ENCODE data around the gene USP46.

The USP46 gene

DNA sequence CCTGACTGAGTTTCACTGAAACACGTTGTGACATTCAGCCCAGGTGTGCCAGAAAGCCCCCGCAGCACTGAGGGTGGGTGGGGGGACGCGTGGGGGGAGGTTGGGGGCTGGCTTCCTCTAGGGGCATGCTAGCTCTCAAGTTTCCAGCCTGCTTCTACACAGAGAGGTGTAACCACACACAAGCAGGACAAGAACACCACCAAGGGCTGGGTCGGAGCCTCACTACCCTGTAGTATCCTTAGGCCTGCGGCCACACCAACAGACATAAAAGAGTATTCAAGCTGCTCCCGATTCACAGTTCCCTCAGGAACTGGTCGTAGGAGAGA, 1.8 kb downstream of the USP46 start:
- no peak for DNase-seq (ENCODE audit: low spot score)

DNA sequence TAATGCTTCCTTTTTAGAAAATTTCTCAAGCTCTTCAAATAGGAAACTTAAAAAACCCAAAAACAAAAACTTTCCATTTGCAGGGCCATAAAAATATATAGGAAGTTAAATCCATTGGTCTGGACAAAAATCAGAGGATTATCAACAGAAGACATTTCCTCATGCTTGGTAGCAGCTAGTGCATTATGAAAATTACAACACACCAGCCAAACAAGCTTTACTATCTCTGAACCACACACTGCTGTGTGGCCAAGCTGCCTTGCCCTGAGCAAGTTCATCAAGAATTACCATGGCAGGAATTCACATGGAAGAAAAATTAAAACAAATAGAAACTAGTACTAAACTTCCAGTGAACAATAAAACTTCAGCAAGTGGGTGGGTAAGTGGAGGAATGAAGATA, 3.6 kb downstream of the USP46 start:
- DNase-seq (ENCODE audit: low spot score) = no peak

DNA sequence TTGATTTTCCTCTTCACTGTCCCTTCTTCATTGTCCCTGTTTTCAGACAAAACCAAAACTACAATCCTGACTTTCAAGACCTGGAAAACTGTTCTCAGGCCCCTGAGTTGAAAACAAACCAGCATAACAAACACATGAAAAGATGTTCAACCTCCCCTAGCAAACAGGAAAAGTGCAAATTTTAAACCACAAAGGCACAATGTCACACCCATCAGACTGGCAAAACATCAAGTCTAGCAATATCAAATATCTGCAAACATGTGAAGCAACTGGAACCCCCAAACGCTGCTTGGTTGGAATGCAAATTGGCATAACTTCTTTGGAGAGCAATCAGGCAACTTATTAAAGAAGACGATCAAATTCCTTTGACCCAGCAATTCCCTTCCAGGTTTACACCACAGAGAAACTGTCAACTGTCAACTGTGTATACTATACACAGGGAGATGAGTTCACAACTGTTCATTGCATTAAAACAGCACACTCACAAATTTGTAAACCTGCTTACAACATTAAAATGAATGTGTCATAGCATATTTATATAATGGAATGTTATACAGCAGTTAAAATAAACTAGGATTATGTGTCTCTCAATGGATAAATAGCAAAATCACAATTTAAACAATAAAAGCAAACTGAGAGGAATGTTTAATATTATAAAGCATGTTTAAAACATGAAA, 7.0 kb downstream of the USP46 start:
- no peak for DNase-seq (ENCODE audit: low spot score)

DNA sequence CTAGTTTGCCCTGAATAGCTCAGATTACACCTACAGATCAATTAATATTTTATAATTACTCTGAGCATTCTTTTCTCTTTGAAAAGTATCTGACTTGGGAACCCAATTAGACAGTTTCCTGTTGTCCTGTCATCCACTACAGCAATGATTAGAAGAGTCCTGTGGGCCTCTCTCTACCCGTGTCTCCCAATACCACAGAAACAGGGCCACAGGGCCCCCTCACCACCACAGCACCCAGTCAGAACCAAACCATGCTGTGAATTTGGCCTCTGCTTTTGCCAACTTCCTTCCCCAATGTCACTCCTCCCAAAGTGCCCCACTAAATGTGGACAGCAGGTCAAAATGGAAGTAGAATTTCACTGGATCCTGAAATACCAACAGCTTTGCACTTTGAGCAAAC, 10.3 kb downstream of the USP46 start:
- no peak for DNase-seq (ENCODE audit: low spot score)

DNA sequence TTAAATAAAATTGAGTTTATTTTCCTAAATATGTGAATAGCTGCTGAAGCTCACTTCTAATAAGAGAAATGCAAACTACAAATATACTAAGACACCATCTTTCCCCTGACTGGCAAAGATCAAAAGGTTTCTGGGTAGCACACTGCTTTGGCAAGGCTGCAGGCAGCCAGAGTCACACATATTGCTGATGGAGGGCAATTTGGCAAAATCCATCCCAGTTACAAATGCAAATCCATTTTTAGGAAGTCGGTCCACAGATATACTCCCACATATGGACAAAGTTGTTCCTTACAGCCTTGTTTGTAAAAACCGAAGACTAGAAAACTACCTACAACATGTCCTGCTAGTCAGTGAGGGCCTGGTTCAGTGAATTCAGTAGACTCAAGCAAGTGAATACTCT, 12.4 kb downstream of the USP46 start:
- no peak for DNase-seq (ENCODE audit: low spot score)

DNA sequence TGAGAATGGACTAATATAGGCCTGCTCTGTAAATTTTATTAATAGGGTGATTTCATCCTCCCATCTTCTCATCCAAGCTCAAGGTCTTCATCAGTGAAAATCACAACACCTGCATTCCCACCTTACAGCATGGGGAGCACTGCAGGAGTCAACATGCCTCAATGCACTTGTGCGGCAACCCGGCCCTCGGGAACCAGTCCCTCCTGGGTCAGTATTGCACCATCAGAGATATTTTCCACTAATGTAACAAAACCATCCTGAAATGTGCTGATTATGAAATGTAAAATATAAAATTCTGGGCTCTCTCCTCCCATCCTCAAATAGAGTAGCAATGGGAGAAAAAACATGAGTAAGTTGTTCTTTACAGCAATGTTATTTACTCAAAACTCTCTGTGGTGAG, 13.0 kb downstream of the USP46 start:
- DNase-seq (ENCODE audit: low spot score) = no peak

DNA sequence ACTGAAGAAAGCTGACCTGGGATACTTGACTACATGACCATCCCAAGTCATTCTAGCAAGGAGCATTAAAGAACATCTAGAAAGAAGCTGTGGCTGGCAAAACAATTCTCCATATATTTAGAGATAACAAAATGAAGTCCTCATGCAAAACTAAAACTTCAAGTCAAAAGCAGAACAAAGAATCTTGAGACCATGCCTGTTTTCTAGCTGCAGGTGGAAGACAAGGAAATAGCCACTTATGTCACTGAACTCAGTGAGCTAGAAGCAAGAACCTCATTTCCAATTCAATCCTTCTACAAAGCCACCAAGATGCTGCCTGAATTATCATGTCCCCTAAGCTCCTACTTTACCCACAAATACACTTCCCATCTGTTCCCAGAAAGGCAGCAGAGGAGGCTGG, 13.8 kb downstream of the USP46 start:
- no peak for DNase-seq (ENCODE audit: low spot score)

DNA sequence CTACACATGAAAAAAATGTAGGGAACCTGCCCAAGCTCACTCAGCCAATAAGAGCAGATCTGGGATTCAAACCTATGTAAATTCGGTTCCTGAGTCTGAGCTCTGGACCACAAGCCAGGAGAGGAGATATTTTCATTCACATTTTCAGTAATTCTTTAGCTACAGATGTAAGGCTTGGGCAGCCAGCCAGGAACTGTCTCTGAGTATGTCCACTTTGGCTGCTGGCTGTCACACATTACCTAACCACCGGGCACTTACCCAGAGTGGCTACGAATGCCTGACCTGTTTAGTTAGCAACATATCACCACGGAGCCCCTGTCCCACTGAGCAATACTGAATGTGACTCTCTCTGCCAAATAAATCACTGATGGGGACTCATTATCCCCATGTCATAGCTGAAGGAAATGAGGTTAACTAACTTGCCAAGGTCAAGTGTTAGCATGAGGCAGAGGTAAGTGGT, 15.3 kb downstream of the USP46 start:
- DNase-seq (ENCODE audit: low spot score) = no peak

DNA sequence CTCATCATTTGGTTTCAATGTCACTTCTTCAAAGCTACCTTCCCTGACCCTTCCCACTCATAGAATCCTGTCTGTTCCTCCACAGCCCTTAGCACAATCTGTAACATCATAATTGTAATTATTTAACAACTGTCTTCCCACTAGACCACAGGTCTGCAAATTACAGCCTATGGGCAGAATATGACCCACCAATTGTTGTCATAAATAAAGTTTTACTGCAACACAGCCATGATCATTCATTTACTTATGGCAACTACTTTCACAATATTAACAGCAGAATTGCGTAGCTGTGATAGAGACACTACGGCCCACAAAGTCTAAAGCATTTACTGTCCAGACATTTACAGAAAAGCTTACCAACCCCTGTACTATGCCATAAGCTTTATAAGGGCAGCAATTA, 15.9 kb downstream of the USP46 start:
- DNase-seq (ENCODE audit: low spot score) = no peak

DNA sequence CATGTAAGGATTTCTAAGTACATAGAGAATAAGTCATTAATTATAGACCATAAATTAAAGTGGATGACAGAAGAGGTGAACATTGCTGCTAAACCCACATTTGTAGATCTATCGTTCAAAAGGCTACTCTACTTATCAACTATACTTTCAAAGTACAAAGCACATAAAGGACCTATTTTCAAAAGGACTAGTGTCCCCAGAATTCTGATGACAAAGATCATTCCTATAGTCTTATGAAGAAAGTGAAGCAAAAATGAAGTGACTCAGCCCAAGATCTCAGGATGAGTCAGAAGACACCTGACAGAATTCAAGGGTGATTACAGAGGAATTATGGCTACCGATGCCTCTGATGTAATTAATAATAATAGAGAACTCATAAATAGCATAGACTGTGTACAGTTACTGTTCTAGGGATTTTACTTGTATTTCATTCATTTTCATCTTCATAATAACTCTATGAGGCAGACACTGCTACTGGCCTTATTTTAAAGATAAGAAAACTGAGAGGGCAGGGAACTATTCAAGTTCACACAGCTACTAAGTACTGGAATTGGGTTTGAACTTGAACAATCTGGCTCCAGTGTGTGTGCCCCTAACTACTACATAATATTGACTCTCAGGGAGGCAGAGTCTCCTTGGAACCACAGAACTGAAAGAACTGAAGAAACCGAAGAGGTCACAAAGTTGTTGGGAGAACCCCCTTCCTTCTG, 17.1 kb downstream of the USP46 start:
- DNase-seq (ENCODE audit: low spot score) = no peak

DNA sequence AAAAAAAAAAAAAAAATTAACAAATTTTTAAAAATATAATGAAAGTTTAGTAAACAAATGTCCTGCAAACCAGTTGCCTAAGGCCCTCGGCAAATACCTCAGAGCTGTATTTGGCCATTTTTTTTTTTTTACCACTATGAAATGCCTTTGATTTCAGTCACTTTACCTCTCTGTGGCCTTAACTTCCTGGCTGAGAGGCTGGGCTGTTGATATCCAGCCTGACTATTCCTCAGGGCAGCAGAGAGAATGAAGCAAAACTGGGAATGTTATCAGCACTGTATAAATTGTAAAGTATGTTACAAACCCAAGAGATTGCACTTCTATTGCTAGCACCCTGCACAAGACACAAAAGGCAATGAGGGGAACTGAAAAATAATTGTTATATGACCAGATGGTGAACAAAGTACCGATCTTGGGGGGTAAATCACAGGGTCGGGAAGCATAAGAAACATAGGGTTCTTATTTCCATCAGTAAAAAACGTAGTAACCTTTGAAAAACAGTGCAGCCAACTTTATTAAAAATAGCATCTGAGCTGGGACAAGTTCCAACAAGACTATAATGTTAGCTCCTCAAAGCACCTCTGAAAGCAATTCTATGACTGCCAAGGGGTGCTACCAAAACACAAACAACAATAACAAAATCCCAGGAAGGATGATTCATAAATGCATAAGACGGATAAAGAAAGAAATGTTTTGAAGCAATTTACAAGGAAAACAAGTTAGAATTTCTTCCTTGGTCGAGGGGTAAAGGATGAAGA, 18.1 kb downstream of the USP46 start:
- DNase-seq (ENCODE audit: low spot score) = peak; percentile 27

DNA sequence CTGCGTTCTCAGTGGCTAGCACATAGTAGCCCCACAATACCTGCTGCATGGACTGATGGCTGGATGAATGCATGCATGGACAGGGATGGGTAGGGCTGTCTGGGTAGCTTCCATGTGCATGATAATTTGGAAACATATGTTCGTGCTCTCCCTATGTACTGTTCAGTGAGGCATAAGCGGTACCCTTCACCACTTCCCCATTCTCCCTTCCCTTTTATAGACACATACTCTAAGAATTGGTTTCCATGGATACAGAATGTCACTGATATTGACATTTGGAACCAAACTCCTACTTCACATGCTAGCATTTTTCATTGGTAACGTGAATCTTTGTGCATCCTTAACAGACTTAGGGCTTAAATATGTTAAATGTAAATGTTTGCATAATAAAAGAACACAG, 20.4 kb downstream of the USP46 start:
- no peak for DNase-seq (ENCODE audit: low spot score)

DNA sequence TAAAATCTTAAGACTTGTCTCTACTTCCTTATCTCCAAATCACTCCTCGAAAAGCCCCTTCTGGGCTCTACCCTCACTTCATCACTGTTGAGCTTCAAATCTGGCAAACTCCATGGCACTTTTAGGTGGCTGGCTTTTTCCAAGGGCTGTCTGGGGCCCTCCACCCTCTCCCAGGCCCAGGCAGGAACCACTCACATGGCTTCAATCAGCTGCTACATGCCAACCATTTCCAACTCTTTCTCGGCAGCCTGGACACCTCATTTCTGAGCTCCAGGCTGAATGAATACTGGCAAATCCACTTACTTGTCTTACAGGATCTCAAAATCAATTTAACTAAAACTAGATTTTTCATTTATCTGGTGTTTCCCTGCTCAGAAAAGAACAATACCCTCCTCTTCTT, 22.0 kb downstream of the USP46 start:
- no peak for DNase-seq (ENCODE audit: low spot score)

DNA sequence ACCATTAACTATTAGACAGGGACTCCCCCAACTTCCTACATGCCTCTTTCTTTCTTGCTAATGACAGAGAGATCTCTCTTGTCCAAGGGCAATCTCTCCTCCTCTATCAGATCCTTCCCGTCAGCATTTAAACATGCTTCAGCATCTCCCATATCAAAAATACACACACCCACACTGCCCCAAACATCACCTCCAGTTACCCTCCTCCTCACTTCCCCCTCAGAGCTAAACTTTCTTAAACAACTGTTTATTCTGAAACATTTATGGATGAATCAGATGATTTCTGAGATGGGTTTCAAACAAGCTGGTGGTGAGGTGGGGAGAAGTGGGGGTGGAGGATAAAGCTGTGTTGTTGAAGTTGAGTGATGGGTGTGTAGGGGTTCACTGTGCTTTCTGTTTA, 23.5 kb downstream of the USP46 start:
- DNase-seq (ENCODE audit: low spot score) = no peak

DNA sequence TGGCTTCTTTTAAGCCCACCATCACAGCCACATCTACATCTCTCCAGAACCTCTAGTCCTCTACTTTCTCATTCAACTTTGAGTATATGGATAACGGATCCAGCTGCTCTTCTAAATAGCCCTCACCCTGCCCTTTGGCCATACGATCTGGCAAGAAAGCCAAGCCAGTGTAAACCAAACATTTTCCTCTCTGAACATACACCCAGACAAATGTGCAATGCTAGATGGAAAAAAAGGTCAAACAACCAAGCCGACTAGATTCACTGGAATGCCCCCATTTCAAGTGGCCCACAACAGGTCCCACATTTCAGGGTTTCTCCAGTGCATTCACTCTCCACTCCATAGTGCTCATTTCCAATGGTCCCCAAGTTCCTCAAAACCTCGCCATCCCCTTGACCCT, 24.0 kb downstream of the USP46 start:
- DNase-seq (ENCODE audit: low spot score) = no peak

DNA sequence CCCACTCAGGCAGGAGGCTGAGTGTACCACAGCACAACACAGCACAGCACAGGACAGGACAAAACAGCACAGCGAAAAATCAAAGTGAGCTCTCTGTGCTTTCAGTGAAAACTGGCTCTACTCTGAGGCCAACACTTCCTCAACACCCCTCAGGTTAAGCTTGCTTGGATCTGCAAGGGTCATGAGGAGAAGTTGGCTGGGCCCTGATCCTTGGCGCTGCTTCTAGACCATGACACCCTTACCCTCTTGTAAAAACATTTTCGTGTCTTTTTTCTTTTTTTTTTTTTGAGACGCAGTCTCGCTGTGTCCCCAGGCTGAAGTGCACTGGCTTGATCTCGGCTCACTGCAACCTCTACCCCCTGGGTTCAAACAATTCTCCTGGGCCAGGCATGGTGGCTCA, 25.3 kb downstream of the USP46 start:
- no peak for DNase-seq (ENCODE audit: low spot score)

DNA sequence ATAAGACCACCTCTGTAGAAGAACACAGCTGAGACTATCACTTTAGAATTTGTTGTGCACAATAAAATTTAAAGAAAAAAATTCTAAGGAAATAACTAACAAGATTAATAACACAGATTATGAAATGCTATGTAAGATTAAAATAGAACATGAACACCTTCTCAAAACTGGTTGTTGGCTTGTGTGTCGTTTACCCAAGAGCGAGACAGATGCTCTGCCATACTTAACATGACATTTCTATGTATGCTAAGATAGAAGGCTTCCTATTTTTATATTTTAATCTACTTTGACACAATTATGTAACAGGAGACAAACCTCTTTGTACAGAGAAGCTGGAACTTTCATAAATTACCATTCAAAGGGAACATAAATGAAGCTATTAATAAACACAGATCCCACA, 30.1 kb downstream of the USP46 start:
- no peak for DNase-seq (ENCODE audit: low spot score)

DNA sequence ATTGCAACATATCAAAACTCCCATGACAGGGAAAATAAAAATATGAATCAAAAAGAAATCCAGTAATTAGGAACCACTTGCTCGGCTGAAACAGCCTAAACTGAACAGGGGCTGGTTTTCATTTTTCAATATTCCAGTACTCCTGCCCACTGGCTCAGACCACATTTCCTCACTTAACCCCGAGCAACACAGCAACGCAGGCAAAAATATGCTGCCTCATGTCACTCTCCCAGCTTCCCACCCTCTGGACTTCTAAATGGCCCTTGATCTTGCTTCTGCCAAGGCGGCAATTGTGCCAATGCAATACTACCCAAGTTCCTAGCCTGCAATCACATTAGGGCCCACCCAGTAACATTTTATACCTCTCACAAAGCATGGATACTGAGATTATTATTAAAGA, 30.6 kb downstream of the USP46 start:
- no peak for DNase-seq (ENCODE audit: low spot score)

DNA sequence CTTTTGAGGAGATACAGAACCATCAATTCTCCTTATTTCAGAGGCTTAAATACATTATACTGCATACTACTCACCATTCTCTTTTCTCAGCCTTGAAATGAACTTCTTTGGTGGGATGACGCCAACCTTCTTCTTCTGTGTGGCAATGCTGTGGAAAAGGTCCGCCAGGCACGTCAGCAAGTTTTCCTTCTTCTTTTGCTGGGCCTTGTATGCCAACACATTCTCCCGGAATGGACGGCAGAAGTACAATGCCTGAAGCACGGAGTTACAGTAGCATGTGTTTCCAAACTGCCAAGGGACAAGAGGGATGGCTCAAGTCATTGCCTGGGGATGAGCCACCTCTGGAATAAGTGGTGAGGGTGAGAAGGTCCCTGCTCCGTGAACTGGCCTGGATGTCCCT, 31.2 kb downstream of the USP46 start:
- DNase-seq (ENCODE audit: low spot score) = no peak

DNA sequence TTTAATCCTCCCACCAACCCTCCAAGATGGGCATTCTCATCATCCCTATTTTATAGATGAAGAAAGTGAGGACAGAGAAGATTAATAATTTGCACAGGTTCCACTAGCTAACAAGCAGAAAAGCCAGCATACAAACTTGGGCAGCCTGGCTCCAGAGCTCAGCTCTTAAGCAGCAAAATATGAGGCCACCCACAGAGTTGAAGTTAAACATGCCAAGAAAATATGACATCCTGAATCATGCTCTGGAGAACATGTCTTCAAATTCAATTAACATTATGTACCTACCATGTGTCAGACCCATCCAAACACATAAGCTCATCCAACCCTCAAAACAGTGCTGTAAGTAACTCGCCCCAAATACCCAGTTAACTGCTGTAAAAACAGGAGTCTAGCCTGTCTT, 33.9 kb downstream of the USP46 start:
- DNase-seq (ENCODE audit: low spot score) = no peak

DNA sequence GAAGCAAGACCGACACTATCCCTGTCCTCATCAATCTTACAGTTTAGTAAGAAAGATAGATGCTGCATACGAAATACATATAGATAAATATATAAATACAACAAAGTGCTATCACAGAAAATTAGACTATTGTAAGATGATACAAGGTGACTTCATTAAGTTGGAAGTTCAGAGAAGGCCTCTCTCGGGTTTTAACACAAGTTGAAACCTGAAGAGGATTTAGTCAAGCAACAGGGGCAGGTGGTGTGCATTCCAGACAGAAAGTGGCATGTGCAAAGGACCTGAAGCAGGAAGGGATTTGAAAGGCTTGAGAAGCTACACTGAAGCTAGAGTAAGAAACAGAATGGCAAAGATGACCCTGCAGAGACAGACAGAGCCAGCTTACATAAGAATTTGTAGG, 36.5 kb downstream of the USP46 start:
- no peak for DNase-seq (ENCODE audit: low spot score)

DNA sequence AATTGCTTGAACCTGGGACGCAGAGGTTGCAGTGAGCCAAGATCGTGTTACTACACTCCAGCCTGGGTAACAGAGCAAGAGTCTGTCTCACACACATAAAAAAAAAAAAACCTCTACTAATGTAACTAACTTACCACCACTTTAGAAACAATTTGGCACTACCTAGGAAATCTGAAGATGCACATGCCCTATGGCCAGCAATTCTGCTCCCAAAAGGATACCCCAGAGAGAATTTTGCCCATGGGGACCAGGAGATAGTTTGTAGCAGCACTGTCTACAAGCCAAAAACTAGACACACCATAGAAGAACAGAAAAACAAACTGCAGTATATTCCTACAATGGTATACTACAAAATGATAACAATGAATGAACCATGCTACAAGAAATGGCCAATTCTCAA, 37.5 kb downstream of the USP46 start:
- no peak for DNase-seq (ENCODE audit: low spot score)

DNA sequence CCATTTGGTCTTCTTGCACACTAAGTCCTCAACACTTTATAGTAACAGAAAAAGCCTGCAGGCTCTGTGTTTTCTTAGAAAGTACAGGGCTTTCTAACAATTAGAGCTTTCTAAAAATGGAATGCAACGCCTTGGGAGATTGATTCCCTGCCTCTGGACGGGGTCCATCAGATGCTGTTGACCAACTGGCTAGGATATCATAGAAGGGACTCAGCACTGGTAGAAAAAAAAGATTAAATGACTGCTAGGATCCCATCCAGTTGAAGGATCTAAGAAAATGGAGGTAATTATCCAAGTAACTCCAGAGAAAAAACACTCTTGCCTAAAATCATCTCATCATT, 39.5 kb downstream of the USP46 start:
- no peak for DNase-seq (ENCODE audit: low spot score)
